HepG2 (cell line): Measurements from ENCODE around the gene DNAL4.

Experiments used
- ATF3 ChIP-seq: sonication (generic); formaldehyde crosslinking; IDR thresholded peaks from 2 replicates; pipeline ENCODE4 v1.4.0; 2020; ENCODE audit warnings: missing genetic modification reagents
- CBFB ChIP-seq: sonication (generic); formaldehyde crosslinking; IDR thresholded peaks from 2 replicates; pipeline ENCODE4 v1.4.0; 2020; ENCODE audit warnings: missing genetic modification reagents
- CTCF ChIP-seq: sonication (generic); formaldehyde crosslinking; IDR thresholded peaks from 2 replicates; pipeline ENCODE4 v1.5.0; 2020; ENCODE audit warnings: mild to moderate bottlenecking, missing genetic modification reagents, moderate library complexity
- EP300 ChIP-seq, 3 experiments: sonication (generic) in 1 of 3; formaldehyde crosslinking in 1 of 3; IDR thresholded peaks; 2 replicates each; pipeline versions ENCODE4 v1.5.1 to v1.6.1; 2011 to 2020; ENCODE audit warnings: low read depth in 2 of 3, low read length in 2 of 3, borderline replicate concordance in 1 of 3, improper control_type of control experiment in 1 of 3, mild to moderate bottlenecking in 1 of 3, missing genetic modification reagents in 1 of 3, moderate library complexity in 1 of 3
- GLI4 ChIP-seq: sonication (generic); formaldehyde crosslinking; IDR thresholded peaks from 2 replicates; pipeline ENCODE4 v1.5.1; 2020; ENCODE audit warnings: missing genetic modification reagents, mild to moderate bottlenecking, moderate library complexity, borderline replicate concordance
- PBX3 ChIP-seq: sonication (generic); formaldehyde crosslinking; IDR thresholded peaks from 2 replicates; pipeline ENCODE4 v1.8.1; 2023; ENCODE audit warnings: missing genetic modification reagents, inconsistent platforms, borderline replicate concordance
- PHF8 ChIP-seq: sonication (generic); formaldehyde crosslinking; IDR thresholded peaks from 2 replicates; pipeline ENCODE4 v1.5.0; 2020; ENCODE audit warnings: missing genetic modification reagents
- POLR2AphosphoS5 ChIP-seq: IDR thresholded peaks from 2 replicates; pipeline ENCODE4 v1.6.1; 2012; ENCODE audit warnings: low read depth, low read length
- WIZ ChIP-seq: sonication (generic); formaldehyde crosslinking; IDR thresholded peaks from 2 replicates; pipeline ENCODE4 v1.5.1; 2020; ENCODE audit warnings: mild to moderate bottlenecking, missing genetic modification reagents
- ZEB1 ChIP-seq: IDR thresholded peaks from 2 replicates; pipeline ENCODE4 v1.6.1; 2012; ENCODE audit warnings: mild to moderate bottlenecking, low read depth, inconsistent platforms; ENCODE audit not compliant: insufficient replicate concordance
- ZNF263 ChIP-seq: sonication (generic); formaldehyde crosslinking; IDR thresholded peaks from 2 replicates; pipeline ENCODE4 v1.4.0; 2020; ENCODE audit warnings: missing genetic modification reagents
- TF ChIP-seq, protein P1 (sequence below): sonication (generic); formaldehyde crosslinking; IDR thresholded peaks from 2 replicates; pipeline ENCODE4 v1.8.0; 2022; ENCODE audit warnings: mild to moderate bottlenecking, missing genetic modification reagents; ENCODE audit not compliant: insufficient replicate concordance
- TF ChIP-seq, protein P2 (sequence below): sonication (generic); formaldehyde crosslinking; IDR thresholded peaks from 2 replicates; pipeline ENCODE4 v1.4.0; 2020; ENCODE audit warnings: missing genetic modification reagents

GRCh38 chr22:38784856-38785255 is 9.1 kb downstream of the DNAL4 start:
- TF ChIP-seq, protein P1, sequence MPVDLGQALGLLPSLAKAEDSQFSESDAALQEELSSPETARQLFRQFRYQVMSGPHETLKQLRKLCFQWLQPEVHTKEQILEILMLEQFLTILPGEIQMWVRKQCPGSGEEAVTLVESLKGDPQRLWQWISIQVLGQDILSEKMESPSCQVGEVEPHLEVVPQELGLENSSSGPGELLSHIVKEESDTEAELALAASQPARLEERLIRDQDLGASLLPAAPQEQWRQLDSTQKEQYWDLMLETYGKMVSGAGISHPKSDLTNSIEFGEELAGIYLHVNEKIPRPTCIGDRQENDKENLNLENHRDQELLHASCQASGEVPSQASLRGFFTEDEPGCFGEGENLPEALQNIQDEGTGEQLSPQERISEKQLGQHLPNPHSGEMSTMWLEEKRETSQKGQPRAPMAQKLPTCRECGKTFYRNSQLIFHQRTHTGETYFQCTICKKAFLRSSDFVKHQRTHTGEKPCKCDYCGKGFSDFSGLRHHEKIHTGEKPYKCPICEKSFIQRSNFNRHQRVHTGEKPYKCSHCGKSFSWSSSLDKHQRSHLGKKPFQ: no peak
- TF ChIP-seq PHF8 (CRISPR knock-in tag) (no peak), ATF3 (CRISPR knock-in tag) (no peak), POLR2AphosphoS5 (no peak), ZNF263 (CRISPR knock-in tag) (no peak), CBFB (CRISPR knock-in tag) (no peak), EP300 (IDR thresholded peaks at IDR 0.05; ENCODE audit: low read depth in 2 of 2, low read length in 2 of 2) (no peak), EP300 (CRISPR knock-in tag; IDR thresholded peaks at IDR 0.05; ENCODE audit: borderline replicate concordance) (no peak), ZEB1 (no peak), CTCF (CRISPR knock-in tag) (no peak), WIZ (no peak), PBX3 (CRISPR knock-in tag) (no peak), GLI4 (CRISPR knock-in tag) (no peak)
- TF ChIP-seq, protein P2, sequence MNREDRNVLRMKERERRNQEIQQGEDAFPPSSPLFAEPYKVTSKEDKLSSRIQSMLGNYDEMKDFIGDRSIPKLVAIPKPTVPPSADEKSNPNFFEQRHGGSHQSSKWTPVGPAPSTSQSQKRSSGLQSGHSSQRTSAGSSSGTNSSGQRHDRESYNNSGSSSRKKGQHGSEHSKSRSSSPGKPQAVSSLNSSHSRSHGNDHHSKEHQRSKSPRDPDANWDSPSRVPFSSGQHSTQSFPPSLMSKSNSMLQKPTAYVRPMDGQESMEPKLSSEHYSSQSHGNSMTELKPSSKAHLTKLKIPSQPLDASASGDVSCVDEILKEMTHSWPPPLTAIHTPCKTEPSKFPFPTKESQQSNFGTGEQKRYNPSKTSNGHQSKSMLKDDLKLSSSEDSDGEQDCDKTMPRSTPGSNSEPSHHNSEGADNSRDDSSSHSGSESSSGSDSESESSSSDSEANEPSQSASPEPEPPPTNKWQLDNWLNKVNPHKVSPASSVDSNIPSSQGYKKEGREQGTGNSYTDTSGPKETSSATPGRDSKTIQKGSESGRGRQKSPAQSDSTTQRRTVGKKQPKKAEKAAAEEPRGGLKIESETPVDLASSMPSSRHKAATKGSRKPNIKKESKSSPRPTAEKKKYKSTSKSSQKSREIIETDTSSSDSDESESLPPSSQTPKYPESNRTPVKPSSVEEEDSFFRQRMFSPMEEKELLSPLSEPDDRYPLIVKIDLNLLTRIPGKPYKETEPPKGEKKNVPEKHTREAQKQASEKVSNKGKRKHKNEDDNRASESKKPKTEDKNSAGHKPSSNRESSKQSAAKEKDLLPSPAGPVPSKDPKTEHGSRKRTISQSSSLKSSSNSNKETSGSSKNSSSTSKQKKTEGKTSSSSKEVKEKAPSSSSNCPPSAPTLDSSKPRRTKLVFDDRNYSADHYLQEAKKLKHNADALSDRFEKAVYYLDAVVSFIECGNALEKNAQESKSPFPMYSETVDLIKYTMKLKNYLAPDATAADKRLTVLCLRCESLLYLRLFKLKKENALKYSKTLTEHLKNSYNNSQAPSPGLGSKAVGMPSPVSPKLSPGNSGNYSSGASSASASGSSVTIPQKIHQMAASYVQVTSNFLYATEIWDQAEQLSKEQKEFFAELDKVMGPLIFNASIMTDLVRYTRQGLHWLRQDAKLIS (CRISPR knock-in tag): no peak
